ENCODE results near the gene MINDY3.
"Not testable (repeated sequence)": the region's sequence is repeated elsewhere in the genome, so short reads cannot be mapped to it uniquely, and the experiment has no call there.

The MINDY3 gene

DNA sequence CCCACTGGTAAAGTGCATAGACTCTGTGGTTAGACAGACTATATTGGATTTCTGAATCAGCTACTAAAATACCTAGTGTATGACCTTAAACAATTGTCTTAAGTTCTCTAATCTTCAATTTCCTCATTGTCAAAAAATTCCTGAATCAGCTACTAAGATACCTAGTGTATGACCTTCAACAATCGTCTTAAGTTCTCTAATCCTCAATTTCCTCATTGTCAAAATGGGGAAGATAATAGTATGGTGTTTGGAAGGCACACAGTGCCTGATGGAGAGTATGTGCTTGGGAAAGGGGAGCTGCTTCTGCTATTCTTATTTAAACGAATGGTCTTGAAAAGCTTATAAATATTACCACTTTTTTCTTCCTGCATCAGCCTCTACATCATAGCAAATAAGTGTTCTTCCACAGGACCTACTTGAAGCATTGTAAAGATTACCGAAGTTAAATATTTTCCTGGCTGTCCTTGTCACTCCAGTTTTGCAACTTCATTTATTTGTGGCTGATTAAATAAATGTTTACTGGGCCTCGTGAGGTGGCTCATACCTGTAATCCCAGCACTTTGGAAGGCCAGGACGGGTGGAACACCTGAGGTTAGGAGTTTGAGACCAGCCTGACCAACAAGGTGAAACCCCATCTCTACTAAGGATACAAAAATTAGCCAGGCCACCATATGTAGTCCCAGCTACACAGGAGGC is 76.2 kb downstream of the MINDY3 start:
- no peak for ATAC-seq
- Mint-ChIP-seq H3K9me3 (no peaks in the 10 kb centered on the region), H3K4me1 (no peaks in the 10 kb centered on the region), H3K36me3 (peaks cover 94% of the 10 kb centered on the region), H3K27ac (no peak overlapping the region), H3K4me3 (no peak overlapping the region)
- no peak for DNase-seq (ENCODE audit: low spot score in 2 of 2)

DNA sequence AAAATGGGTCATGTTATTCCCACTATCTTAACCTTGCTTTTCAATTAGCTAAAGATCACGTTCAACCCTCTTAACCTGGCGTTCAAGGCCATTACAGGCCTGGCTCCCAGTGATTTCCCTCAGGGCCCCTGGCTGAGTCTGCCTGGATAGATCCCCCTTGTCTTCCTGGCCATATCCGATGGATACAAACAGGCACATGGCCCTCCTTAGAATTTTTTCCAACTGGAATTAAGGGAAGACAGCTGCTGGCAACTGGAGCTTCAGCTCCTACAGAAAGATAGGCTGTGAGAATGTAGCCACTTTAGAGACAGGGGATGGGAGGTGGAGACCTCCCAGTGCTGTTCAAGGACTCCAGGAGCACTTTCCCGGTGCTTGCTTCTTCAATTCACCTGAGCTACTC is 77.5 kb downstream of the MINDY3 start:
- Mint-ChIP-seq H3K36me3 (peaks cover 94% of the 10 kb centered on the region), H3K9me3 (no peaks in the 10 kb centered on the region), H3K4me1 (no peaks in the 10 kb centered on the region), H3K27ac (no peak overlapping the region), H3K4me3 (no peak overlapping the region)
- no peak for ATAC-seq
- DNase-seq (ENCODE audit: low spot score in 2 of 2) = no peak

DNA sequence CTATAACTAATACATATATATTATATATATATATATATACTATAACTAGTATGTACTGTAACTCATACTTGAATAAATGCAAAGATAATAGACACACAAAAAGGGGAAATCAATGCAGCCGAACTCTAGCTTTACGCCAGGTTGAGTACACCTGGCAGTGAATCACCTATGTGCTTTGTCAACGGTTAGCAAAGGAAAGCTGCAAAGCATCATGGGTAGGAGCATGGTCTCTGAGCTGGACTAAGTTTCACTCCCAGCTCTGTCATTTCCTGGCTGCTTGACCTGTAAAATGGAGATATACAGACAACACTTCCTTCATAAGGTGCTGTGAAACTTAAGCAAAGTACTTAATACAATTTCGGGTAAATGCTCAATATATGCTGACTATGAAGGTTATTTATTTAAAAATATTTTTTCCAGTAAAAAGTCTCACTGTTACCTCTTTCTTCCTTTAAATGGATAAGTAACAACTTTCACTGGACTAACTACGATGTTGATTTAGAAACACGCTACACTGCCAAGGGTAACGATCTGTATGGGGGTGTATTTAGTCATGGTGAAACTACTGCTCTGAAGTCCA is 78.8 kb downstream of the MINDY3 start:
- no peak overlapping the region for H3K27ac Mint-ChIP-seq
- DNase-seq (ENCODE audit: low spot score in 2 of 2) (no peak), ATAC-seq (no peak)
- H3K9me3 Mint-ChIP-seq = no peaks in the 10 kb centered on the region
- no peaks in the 10 kb centered on the region for H3K4me1 Mint-ChIP-seq
- H3K36me3 Mint-ChIP-seq = peaks cover 87% of the 10 kb centered on the region
- no peak overlapping the region for H3K4me3 Mint-ChIP-seq

DNA sequence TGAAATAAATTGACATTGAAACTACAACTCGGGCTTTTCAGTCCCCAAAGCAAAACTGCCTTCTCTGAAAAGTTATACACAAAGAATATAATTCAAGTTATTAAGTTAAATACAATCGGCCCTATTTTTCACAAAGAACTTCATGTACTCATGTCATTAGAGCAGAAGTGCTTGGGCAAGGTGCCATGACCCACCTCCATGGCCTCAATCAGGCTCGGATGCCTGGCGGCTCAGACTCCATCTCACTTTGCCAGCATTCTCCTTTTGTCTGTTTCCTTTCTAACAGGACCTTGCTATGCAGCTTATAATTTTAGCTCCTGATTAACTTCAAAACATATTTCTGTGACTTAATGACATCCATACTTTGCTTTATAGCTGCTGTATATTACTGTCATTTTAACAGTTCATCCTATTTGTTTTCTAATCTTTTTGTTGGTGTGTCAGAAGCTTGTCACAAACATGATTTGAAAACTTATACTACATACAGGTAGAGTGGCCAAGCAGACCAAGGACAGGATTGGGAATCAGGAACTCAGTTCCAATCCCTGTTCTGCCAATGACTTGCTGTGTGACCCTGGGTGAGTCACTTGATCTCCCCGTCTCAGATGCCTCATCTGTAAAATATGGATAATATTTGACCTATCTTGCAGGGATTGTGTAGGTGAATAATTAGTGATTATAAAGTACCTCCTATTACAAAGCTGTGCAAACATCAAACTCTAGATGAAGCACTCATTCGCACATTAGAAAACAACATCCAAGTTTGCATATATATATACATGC is 79.8 kb downstream of the MINDY3 start:
- DNase-seq (ENCODE audit: low spot score in 2 of 2) (no peak), ATAC-seq (no peak)
- peaks cover 83% of the 10 kb centered on the region for H3K36me3 Mint-ChIP-seq
- H3K4me3 Mint-ChIP-seq = no peak overlapping the region
- H3K4me1 Mint-ChIP-seq = no peaks in the 10 kb centered on the region
- no peak overlapping the region for H3K27ac Mint-ChIP-seq
- peaks cover 5% of the 10 kb centered on the region for H3K9me3 Mint-ChIP-seq

DNA sequence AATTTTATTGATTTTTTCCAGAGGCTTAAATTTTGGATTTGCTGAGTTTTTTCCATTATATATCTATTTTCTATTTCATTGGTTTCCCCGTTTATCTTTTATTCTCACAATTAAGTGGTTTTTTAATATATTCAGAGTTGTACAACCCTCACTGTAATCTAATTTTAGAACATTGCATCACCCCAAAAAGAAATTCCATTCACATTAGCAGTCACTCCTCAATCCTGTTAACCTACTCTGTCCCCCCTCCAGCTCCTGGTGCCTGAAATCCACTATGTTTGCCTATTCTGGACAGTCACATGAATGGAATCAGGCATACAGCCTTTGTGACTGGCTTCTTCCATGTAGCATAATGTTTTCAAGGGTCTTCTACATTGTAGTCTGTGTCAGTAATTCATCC is 84.8 kb downstream of the MINDY3 start:
- H3K36me3 Mint-ChIP-seq = peaks cover 36% of the 10 kb centered on the region
- H3K4me3 Mint-ChIP-seq = no peak overlapping the region
- DNase-seq (ENCODE audit: low spot score in 2 of 2) (no peak), ATAC-seq (no peak)
- H3K4me1 Mint-ChIP-seq = no peaks in the 10 kb centered on the region
- peaks cover 11% of the 10 kb centered on the region for H3K9me3 Mint-ChIP-seq
- H3K27ac Mint-ChIP-seq = no peak overlapping the region

DNA sequence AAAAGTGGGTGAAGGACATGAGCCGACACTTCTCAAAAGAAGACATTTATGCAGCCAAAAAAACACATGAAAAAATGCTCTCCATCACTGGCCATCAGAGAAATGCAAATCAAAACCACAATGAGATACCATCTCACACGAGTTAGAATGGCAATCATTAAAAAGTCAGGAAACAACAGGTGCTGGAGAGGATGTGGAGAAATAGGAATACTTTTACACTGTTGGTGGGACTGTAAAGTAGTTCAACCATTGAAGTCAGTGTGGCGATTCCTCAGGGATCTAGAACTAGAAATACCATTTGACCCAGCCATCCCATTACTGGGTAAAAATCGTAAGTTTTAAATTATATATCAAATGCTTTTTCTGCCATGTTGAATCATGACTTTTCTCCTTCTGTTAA is 85.8 kb downstream of the MINDY3 start:
- H3K27ac Mint-ChIP-seq; H3K4me1 Mint-ChIP-seq; H3K4me3 Mint-ChIP-seq; ATAC-seq; DNase-seq (ENCODE audit: low spot score in 2 of 2): not testable (repeated sequence)
- Mint-ChIP-seq H3K36me3 (peaks cover 27% of the 10 kb centered on the region), H3K9me3 (peaks cover 11% of the 10 kb centered on the region)

DNA sequence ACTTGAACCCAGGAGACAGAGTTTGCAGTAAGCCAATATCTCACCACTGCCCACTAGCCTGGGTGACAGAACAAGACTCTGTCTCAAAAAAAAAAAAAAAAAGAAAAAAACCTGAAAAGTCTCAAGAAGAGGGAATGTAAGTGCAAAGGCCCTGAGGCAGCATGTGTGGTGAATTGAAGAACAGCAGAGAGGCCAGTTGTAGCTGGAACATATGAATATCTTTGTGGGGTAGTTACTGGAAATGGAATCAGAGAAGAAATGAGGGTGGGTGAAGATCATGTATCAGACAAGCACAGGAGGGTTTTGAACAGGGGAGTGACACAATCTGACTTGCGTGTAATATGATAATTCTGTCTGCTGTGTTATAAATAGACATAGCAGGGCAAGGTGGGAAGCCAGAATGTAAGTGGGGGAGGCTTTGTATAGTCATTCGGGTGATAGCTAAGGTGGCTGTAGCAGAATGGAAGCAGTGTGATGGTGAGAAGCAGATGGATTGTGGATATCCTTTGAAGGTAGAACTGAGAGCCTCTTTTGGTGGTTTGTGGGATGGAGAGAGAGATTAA is 95.3 kb downstream of the MINDY3 start:
- DNase-seq (ENCODE audit: low spot score in 2 of 2) (no peak), ATAC-seq (no peak)
- no peaks in the 10 kb centered on the region for H3K36me3 Mint-ChIP-seq
- H3K9me3 Mint-ChIP-seq = peaks cover 17% of the 10 kb centered on the region
- H3K27ac Mint-ChIP-seq = no peak overlapping the region
- H3K4me1 Mint-ChIP-seq = no peaks in the 10 kb centered on the region
- H3K4me3 Mint-ChIP-seq = no peak overlapping the region

DNA sequence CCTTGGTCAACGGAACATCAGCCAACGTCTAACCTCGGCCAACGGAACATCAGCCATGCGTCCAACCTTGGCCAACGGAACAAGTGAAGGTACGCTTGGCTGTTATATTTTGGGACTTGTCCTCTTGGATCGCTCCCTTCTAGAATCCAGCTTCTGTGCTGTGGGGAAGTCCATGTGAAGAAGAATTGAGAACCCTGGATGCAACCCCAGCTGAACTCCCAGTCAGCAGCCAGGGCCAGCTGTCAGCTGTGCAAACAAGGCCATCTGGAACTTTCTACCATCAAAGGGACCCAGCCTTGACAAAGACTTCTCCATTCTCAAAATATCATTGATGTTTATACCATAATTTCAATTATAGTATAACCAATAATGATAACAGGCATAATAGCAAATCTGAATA is 97.3 kb downstream of the MINDY3 start:
- H3K27ac Mint-ChIP-seq = no peak overlapping the region
- H3K36me3 Mint-ChIP-seq = no peaks in the 10 kb centered on the region
- H3K4me3 Mint-ChIP-seq = no peak overlapping the region
- H3K4me1 Mint-ChIP-seq = no peaks in the 10 kb centered on the region
- ATAC-seq (no peak), DNase-seq (ENCODE audit: low spot score in 2 of 2) (no peak)
- H3K9me3 Mint-ChIP-seq = peaks cover 17% of the 10 kb centered on the region

DNA sequence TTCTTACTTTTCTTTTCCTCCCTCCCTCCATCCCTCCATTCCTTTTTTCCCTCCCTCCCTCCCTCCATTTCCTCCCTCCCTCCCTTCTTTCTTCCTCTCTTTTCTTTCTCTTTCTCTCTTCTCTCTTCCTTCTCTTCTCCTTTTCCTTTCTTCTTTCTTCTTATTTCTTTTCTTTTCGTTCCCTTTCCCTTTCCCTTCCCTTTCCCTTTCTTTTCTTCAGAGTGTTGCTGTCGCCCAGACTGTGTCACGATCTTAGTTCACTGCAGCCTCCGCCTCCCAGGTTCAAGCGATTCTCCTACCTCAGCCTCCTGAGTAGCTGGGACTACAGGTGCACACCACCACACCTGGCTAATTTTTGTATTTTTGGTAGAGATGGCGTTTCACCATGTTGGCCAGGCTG is 98.1 kb downstream of the MINDY3 start:
- not testable (repeated sequence) for DNase-seq (ENCODE audit: low spot score in 2 of 2); H3K27ac Mint-ChIP-seq; H3K36me3 Mint-ChIP-seq; ATAC-seq; H3K4me1 Mint-ChIP-seq; H3K4me3 Mint-ChIP-seq
- peaks cover 17% of the 10 kb centered on the region for H3K9me3 Mint-ChIP-seq

DNA sequence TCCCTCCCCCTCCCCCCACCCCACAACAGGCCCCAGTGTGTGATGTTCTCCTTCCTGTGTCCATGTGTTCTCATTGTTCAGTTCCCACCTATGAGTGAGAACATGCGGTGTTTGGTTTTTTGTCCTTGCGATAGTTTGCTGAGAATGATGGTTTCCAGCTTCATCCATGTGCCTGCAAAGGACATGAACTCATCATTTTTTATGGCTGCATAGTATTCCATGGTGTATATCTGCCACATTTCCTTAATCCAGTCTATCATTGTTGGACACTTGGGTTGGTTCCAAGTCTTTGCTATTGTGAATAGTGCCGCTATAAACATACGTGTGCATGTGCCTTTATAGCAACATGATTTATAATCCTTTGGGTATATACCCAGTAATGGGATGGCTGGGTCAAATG is 99.1 kb downstream of the MINDY3 start:
- not testable (repeated sequence) for H3K4me3 Mint-ChIP-seq; H3K4me1 Mint-ChIP-seq; ATAC-seq; H3K27ac Mint-ChIP-seq; H3K36me3 Mint-ChIP-seq; DNase-seq (ENCODE audit: low spot score in 2 of 2)
- peaks cover 15% of the 10 kb centered on the region for H3K9me3 Mint-ChIP-seq

DNA sequence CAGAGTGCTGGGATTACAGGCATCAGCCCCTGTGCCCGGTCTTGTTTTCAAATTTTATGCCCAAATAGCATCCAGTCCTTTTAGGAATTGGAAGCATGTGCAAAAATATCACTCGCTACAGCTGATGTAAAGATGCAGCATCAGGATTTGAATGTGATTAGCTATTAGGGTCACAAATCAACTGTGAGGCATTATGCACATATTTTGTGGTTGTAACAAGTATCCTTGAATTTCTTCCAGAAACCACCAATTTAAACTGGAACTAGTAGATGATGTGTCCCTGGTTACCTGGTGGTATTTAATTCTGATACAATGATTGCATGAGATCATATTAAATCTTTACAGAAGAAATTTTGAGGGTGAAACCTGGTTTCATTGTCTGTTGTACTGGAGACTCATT is 99.6 kb downstream of the MINDY3 start:
- Mint-ChIP-seq H3K36me3 (no peaks in the 10 kb centered on the region), H3K4me1 (no peaks in the 10 kb centered on the region), H3K4me3 (no peak overlapping the region), H3K27ac (no peak overlapping the region), H3K9me3 (peaks cover 14% of the 10 kb centered on the region)
- ATAC-seq (no peak), DNase-seq (ENCODE audit: low spot score in 2 of 2) (no peak)

DNA sequence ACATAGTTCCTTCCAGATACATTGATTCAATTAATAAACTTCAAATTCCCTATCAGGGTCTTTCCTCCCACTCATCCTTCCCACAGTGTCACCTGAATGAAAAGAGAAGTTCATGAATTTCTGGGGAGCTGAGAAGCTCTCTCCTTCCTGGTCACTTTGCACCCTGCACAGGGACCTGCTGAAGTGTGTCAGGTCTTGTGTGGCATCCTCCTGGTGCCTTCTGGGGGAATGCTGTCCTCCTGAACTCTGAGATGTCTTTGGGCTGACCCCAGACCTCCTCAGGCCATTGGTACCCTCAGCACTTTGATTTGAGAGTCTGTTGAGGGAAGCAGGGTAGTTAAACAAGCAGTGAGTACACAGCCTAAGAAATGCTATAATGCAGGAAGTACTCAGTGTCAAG is 101.0 kb downstream of the MINDY3 start:
- DNase-seq (ENCODE audit: low spot score in 2 of 2) (no peak), ATAC-seq (peak; percentile 21)
- no peaks in the 10 kb centered on the region for H3K36me3 Mint-ChIP-seq
- no peaks in the 10 kb centered on the region for H3K4me1 Mint-ChIP-seq
- H3K9me3 Mint-ChIP-seq = peaks cover 8% of the 10 kb centered on the region
- H3K27ac Mint-ChIP-seq = no peak overlapping the region
- no peak overlapping the region for H3K4me3 Mint-ChIP-seq

DNA sequence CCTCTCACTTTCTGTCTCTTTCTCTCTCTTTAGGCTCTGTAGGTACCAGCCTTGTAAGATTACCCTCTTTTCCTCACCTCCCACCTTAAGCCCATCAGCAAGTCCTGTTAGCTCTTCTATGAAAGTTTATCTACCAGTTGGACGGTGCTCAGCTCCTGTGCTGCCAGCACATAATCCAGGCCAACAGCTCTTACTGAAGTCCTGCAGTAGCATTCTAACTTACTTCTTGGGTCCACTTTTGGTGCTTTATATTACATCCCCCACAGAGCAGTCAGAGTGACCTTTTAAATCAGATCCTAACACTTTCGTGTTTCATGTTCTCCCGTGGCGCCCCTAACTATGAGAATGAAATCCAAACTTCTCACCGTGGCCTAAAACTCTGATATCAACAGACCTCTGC is 101.7 kb downstream of the MINDY3 start:
- no peaks in the 10 kb centered on the region for H3K36me3 Mint-ChIP-seq
- H3K9me3 Mint-ChIP-seq = peaks cover 8% of the 10 kb centered on the region
- DNase-seq (ENCODE audit: low spot score in 2 of 2) (no peak), ATAC-seq (no peak)
- H3K4me1 Mint-ChIP-seq = no peaks in the 10 kb centered on the region
- no peak overlapping the region for H3K27ac Mint-ChIP-seq
- no peak overlapping the region for H3K4me3 Mint-ChIP-seq

DNA sequence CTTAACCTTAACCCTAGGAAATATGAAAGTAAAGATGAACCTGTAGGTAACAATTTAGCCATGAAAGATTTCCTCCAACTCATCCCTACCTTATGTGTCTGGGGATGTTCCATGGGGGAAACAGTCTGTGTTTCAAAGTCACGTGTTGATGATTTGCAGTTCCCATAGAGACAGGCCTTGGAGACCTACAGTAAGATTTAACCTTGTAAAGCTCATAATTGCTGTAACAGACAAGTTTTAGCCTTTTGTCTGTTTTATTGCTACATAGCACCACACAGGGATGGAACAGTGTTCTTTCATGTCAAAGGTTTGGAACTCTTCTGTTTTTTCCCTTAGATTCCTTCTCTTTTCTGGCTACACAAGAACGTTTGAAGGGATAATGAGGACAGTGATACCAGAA is 105.4 kb downstream of the MINDY3 start:
- H3K9me3 Mint-ChIP-seq = no peaks in the 10 kb centered on the region
- H3K4me1 Mint-ChIP-seq = no peaks in the 10 kb centered on the region
- H3K36me3 Mint-ChIP-seq = no peaks in the 10 kb centered on the region
- DNase-seq (ENCODE audit: low spot score in 2 of 2) = no peak
- no peak overlapping the region for H3K4me3 Mint-ChIP-seq
- no peak for ATAC-seq
- H3K27ac Mint-ChIP-seq = no peak overlapping the region

DNA sequence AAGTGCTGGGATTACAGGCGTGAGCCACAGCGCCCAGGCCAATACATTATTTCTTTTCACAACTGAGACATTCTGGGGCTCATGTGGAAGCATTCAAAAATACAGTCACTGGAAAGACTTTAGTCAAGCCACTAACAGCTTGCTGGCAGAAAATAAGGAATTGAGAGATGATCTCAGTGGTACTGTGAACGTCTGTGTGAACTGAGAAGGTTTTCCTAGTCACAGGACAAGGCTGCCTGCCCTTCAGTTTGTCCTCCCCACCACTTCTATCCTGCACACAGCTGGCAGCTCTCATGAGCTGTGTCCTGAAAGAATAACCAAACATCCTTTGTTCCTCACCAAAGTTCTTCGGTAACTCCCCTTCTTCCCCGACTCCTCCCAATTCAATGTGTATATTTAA is 109.3 kb downstream of the MINDY3 start:
- H3K27ac Mint-ChIP-seq = no peak overlapping the region
- no peaks in the 10 kb centered on the region for H3K9me3 Mint-ChIP-seq
- ATAC-seq = no peak
- no peak for DNase-seq (ENCODE audit: low spot score in 2 of 2)
- no peaks in the 10 kb centered on the region for H3K4me1 Mint-ChIP-seq
- no peak overlapping the region for H3K4me3 Mint-ChIP-seq
- H3K36me3 Mint-ChIP-seq = no peaks in the 10 kb centered on the region

DNA sequence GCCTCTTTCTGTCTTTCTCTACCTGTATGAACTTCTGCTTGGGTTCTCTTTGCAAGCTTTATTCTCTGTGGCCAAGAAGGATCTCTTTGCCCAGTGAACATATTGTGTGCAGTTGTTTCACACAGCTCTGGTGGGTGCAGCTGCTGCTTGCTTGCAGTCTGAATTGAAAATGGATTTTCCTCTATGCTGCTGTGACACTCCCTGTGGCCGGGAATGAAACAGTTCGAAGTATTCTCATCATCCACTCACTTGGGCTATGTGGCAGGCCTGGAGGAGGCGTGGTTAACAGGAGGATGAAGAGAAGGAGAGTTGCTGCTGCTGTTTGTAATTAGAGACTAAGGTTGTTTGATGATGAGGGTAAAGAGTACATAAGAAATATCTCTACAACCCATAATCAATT is 112.2 kb downstream of the MINDY3 start:
- no peaks in the 10 kb centered on the region for H3K36me3 Mint-ChIP-seq
- H3K9me3 Mint-ChIP-seq = no peaks in the 10 kb centered on the region
- DNase-seq (ENCODE audit: low spot score in 2 of 2) = no peak
- no peaks in the 10 kb centered on the region for H3K4me1 Mint-ChIP-seq
- no peak overlapping the region for H3K4me3 Mint-ChIP-seq
- ATAC-seq = no peak
- H3K27ac Mint-ChIP-seq = no peak overlapping the region

All from stimulated activated effector memory CD8-positive, alpha-beta T cell treated with anti-CD3 and anti-CD28 coated beads, Interleukin-12 subunit alpha, Interleukin-12 subunit beta, amount 100 ng/mL, for 72 hours (primary cell).